GM21515 (cell line): ENCODE measurements around the gene TP73.
"Not testable (repeated sequence)": the region's sequence is repeated elsewhere in the genome, so short reads cannot be mapped to it uniquely, and the experiment has no call there.

Source experiments
- ATAC-seq: cut with Tn5 transposase; IDR thresholded peaks from one replicate; pipeline ENCODE4 v1.9.1; 2021; ENCODE audit not compliant: unreplicated experiment

The TP73 gene

DNA sequence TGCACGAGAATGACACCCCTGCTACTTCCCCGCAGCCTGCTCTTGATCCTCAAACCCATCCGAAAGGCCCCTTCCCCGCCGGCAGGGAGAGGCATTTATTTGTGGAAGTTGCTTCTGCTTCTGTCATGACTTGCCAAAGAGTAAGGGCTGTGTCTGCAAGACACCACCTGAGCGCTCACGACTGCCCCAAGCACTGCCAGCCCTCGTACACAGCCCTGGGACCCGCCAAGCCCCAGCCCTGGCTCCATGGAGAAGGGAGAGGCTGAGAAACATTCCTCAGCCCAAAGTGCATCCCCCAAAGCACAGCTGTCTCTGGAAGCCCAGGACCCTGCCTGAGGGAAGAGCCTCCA, 33.8 kb upstream of the TP73 start:
- ATAC-seq = no peak

GRCh38 chr1:3618881-3619671, 33.2 kb upstream of the TP73 start:
- no peak for ATAC-seq

GRCh38 chr1:3620708-3621107, 31.6 kb upstream of the TP73 start:
- ATAC-seq = no peak

- ATAC-seq = not testable (repeated sequence)
Observed at GRCh38 chr1:3621151-3621671, 31.1 kb upstream of the TP73 start.

DNA sequence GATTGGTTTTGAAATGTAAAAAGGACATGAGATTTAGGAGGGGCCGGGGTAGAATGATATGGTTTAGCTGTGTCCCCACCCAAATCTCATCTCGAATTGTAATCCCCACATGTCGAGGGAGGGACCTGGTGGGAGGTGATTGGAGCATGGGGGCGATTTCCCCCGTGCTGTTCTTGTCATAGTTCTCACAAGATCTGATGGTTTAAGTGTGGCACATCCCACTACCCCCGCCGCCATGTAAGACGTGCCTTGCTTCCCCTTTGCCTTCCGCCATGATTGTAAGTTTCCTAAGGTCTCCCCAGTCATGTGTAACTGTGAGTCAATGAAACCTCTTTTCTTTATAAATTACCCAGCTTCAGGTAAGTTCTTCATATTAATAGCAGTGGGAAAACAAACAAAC, 30.2 kb upstream of the TP73 start:
- not testable (repeated sequence) for ATAC-seq

GRCh38 chr1:3623441-3624199, 28.7 kb upstream of the TP73 start:
- no peak for ATAC-seq

- ATAC-seq = peak; percentile 93
Observed at GRCh38 chr1:3624200-3625136, 27.8 kb upstream of the TP73 start, which contains the start of gene TPRG1L. TPRG1L (plus strand) TSS chr1:3625015; CDS start chr1:3625073, 58 bp downstream.

DNA sequence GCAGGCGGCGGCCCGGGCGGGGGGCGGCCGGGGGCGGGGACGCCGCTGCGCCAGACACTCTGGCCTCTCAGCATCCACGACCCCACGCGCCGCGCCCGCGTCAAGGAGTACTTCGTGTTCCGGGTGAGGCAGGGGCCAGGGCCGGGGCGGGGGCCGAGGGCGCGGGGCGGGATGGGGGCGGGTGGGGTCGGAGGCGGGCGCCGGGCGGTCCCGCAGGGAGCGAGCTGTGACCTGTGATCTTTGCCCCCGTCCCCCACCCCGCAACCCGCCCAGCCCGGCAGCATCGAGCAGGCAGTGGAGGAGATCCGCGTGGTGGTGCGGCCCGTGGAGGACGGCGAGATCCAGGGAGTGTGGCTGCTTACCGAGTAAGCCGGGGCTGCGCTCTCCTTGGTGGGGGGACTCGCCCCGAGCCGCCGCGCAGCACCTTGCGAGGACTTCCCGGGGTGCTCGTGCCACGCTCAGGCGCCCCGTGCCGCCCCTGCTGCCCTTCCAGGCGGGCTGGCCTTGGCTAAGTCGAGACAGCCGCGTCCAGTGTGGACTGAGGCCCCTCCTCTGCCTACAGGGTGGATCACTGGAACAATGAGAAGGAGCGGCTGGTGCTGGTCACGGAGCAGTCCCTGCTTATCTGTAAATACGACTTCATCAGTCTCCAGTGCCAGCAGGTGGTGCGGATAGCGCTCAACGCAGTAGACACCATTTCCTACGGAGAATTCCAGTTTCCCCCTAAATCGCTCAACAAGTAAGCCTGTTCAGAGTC, 27.0 kb upstream of the TP73 start:
- ATAC-seq = peak; percentile 2

GRCh38 chr1:3626025-3626424, 26.3 kb upstream of the TP73 start:
- ATAC-seq = no peak

- ATAC-seq = no peak
Observed at GRCh38 chr1:3627515-3628253, 24.6 kb upstream of the TP73 start.

DNA sequence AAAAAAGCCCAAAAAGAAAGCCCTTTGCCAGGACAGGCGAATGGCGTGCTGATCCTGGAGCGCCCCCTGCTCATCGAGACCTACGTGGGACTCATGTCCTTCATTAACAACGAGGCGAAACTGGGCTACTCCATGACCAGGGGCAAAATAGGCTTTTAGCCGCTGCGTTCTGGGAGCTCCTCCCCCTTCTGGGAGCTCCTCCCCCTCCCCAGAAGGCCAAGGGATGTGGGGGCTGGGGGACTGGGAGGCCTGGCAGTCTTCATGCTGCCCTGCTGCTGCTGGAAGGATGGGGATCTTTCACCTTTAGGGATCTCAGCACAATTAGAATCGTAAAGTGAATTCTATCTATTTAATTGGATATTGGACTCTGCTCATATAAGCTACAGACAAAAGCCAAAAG, 23.9 kb upstream of the TP73 start:
- ATAC-seq = no peak

GRCh38 chr1:3629561-3630160, 22.7 kb upstream of the TP73 start:
- no peak for ATAC-seq

- ATAC-seq = no peak
Observed at GRCh38 chr1:3630161-3630611, 22.1 kb upstream of the TP73 start.

DNA sequence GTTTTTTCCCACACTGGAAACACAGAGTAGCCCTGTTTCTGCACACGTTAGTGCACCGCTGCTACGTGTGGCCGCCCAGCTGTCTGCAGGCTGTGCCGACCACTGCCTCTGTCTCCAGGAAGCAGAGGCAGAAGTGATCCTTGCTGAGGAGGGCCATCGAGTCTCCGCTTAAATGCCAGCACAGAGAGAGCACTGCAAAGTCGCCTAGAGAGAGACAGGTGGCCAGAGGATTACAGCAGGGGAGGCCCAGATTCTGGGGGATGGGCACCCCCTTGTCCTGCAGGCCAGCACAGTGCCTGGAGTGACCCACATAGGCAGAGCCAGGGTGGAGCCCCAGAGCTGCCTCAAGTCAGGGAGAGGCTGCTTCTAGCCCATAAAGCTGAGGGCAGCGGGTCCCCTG, 21.4 kb upstream of the TP73 start:
- ATAC-seq = no peak

DNA sequence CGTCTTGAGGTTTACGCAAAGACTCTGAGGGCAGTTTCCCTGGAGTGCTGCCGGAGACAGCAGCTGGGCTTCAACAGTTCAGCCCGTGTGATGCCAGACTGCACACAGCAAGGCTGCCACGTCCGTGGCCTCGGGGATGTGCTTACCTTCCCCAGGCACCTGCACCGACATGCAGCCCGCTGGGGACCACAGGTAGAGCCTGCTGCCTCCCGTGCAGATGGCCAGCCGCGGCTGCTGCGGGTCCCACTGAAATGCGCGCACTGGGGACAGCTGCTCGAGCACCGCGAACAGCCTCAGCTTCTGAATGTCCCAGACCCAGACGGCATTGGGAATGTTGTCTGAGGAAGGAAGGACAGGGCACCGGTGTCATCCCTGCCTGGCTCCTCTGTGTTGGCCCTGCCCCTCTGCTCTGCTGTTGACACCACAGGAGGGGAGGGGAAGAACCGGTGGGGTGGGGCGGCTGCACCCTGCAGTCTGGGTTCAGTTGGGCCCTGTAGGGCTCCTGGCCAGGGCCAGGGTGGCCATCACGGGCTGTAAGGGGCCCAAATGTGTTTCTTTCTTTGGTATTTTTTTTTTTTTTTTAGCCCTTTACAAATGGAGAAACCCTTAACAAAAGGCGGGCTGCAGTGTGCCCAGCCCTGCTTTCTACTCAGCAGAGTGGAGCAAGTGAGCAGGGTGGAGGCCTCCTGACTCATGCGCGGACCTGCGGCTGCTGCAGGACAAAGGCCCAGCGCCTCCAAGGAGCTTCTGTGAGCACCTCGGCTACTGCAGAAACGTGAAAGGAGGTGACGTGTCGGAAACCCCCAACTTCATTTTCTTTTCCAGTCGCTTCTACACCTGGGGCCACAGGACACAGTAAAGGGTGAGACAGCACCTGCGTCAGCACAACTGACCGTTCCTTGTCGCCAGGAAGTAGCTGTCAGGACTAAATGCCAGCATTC, 20.7 kb upstream of the TP73 start:
- no peak for ATAC-seq

DNA sequence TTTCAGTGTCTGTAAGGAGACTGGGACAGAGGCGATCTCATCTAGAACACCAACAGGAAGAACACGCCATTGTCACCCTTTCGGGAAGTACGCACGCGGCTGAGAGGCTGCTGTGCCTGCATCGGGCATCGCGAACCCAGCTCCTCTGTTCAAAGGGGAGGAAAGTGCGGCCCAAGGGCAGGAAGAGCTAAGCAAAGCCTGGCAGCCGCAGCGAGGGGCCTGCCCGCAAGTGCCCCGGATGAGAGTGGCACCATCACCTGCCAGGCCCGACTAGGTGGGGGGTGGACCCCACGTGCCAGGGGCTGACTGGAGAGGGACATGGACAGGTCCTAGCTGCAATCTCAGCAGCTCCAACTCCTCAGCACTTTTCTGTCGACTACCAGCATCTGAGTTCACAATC, 20.0 kb upstream of the TP73 start:
- ATAC-seq = no peak

- no peak for ATAC-seq
Observed at GRCh38 chr1:3632716-3633343, 19.5 kb upstream of the TP73 start.
